Brain microvascular endothelial cell (primary cell): ENCODE measurements around the gene ROR1.

Experiments used
- DNase-seq: peaks from one replicate; pipeline ENCODE4 v3.0.0-alpha.2; 2020
- H3K27ac ChIP-seq: fragments of 250-450 bp; sonication (Bioruptor Pico); 2 replicates; pipeline ENCODE4 v1.5.1; 2020; ENCODE audit warnings: mild to moderate bottlenecking, moderate library complexity
- H3K27me3 ChIP-seq: fragments of 250-450 bp; sonication (Bioruptor Pico); replicated peaks from 2 replicates; pipeline ENCODE4 v1.5.1; 2020; ENCODE audit warnings: mild to moderate bottlenecking
- H3K36me3 ChIP-seq: fragments of 250-450 bp; sonication (Bioruptor Pico); replicated peaks from 2 replicates; pipeline ENCODE4 v1.5.1; 2020; ENCODE audit warnings: mild to moderate bottlenecking
- H3K4me3 ChIP-seq: 2 replicates; pipeline ENCODE4 v1.5.1; 2011; ENCODE audit warnings: low read depth, mild to moderate bottlenecking, control low read depth, low read length, moderate library complexity
- in situ Hi-C: cut with HindIII; loops from 2 replicates; pipeline ENCODE4 v1.10.0; 2017; ENCODE audit warnings: low sequenced_read_pairs, low pct_ligation_motif_present
- TF ChIP-seq, protein P1 (sequence below): IDR thresholded peaks from 2 replicates; pipeline ENCODE4 v1.5.1; 2011; ENCODE audit warnings: low read depth, mild to moderate bottlenecking, moderate library complexity, low read length, control low read depth, inconsistent platforms; ENCODE audit errors: missing control alignments

Gene ROR1

DNA sequence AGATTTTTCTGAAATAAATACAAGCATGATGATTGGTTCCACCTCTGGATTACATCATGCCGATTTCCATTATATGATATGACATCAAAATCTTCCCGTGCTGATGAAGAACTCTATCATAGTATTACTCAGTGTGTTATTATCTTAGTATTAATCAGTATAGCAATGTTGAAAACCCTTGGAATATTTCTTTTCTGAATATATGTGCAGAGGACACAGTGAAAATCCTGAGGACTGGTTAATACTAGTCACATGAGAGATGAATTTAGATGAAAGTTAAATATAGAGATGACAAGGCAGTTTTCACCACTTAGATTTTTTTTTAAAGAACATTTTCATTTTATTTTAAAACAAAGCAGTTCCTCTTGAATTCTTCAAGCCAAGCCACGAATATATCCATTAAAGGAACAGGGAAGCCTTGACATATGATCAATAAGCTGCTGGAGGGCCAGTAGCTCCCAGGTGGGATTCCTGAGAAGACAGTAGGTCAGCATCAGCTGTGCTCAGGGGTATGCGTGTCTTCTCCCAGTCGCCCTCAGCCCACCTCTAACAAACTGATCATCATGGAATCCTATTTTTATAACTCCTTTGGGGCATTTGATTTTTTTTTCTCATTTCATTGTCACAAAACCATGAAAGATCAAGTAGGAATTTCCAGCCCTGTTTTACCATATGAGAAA lies 373.4 kb downstream of the ROR1 start:
- Histone ChIP-seq H3K4me3 (no peak overlapping the region), H3K36me3 (no peaks in the 10 kb centered on the region), H3K27ac (no peak overlapping the region), H3K27me3 (no peaks in the 10 kb centered on the region)
- in situ Hi-C loops, result loop anchor here (25.0 kb wide), 1 partner anchor 460 kb away; no protein-coding TSS in a partner anchor
- DNase-seq, result no peak
- TF ChIP-seq, protein P1, sequence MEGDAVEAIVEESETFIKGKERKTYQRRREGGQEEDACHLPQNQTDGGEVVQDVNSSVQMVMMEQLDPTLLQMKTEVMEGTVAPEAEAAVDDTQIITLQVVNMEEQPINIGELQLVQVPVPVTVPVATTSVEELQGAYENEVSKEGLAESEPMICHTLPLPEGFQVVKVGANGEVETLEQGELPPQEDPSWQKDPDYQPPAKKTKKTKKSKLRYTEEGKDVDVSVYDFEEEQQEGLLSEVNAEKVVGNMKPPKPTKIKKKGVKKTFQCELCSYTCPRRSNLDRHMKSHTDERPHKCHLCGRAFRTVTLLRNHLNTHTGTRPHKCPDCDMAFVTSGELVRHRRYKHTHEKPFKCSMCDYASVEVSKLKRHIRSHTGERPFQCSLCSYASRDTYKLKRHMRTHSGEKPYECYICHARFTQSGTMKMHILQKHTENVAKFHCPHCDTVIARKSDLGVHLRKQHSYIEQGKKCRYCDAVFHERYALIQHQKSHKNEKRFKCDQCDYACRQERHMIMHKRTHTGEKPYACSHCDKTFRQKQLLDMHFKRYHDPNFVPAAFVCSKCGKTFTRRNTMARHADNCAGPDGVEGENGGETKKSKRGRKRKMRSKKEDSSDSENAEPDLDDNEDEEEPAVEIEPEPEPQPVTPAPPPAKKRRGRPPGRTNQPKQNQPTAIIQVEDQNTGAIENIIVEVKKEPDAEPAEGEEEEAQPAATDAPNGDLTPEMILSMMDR, result no peak

- in situ Hi-C loops, result loop anchor here (25.0 kb wide), 1 partner anchor 460 kb away; no protein-coding TSS in a partner anchor
- H3K27me3 ChIP-seq, result no peaks in the 10 kb centered on the region
- TF ChIP-seq, protein P1, result no peak
- H3K27ac ChIP-seq, result no peak overlapping the region
- no peak overlapping the region for H3K4me3 ChIP-seq
- no peak for DNase-seq
- H3K36me3 ChIP-seq, result no peaks in the 10 kb centered on the region
Measured at GRCh38 chr1:64147759-64148158, 373.9 kb downstream of the ROR1 start.

DNA sequence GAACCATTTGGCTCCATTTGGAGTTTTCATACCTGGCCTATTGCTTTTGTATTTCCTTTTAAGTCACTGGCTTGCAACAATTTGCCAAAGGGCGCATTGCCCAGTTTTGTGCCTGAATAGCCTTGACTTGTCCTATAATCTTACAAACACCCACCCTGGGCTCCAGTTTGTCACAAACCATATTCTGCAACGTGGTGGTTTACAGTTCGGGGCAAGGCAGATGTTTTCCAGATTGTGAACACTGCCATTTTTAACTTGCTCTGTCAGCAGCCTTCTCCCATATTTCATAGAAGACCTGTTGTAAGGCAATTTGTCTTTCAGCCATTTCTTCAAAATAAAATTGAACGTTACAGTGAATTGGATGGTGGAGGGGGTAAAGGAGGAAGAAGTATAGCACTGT lies 376.4 kb downstream of the ROR1 start:
- Histone ChIP-seq H3K36me3 (no peaks in the 10 kb centered on the region), H3K4me3 (no peak overlapping the region), H3K27ac (no peak overlapping the region), H3K27me3 (no peaks in the 10 kb centered on the region)
- DNase-seq, result no peak
- in situ Hi-C loops, result no loop called here
- TF ChIP-seq, protein P1, result no peak

- H3K27ac ChIP-seq, result no peak overlapping the region
- DNase-seq, result no peak
- H3K27me3 ChIP-seq, result no peaks in the 10 kb centered on the region
- no peak overlapping the region for H3K4me3 ChIP-seq
- no peaks in the 10 kb centered on the region for H3K36me3 ChIP-seq
- in situ Hi-C loops, result no loop called here
- TF ChIP-seq, protein P1, result no peak
Measured at GRCh38 chr1:64150729-64151230, 377.0 kb downstream of the ROR1 start.

- no peak overlapping the region for H3K4me3 ChIP-seq
- TF ChIP-seq, protein P1, result no peak
- in situ Hi-C loops, result no loop called here
- H3K27me3 ChIP-seq, result no peaks in the 10 kb centered on the region
- no peak for DNase-seq
- H3K36me3 ChIP-seq, result peaks cover 3% of the 10 kb centered on the region
- no peak overlapping the region for H3K27ac ChIP-seq
Measured at GRCh38 chr1:64155278-64155677, 381.5 kb downstream of the ROR1 start.

- in situ Hi-C loops, result no loop called here
- H3K27ac ChIP-seq, result no peak overlapping the region
- no peaks in the 10 kb centered on the region for H3K27me3 ChIP-seq
- TF ChIP-seq, protein P1, result no peak
- peaks cover 3% of the 10 kb centered on the region for H3K36me3 ChIP-seq
- no peak overlapping the region for H3K4me3 ChIP-seq
- peak; percentile 55 for DNase-seq
Measured at GRCh38 chr1:64161357-64161941, 387.6 kb downstream of the ROR1 start.
